Measurements from ENCODE around the gene SMC6.
A peak's percentile ranks its signal among the peaks of the same experiment; 100 is the strongest.

Gene SMC6

GRCh38 chr2:17710547-17711248 lies 42.9 kb downstream of the SMC6 start:
- no peak for DNase-seq

DNA sequence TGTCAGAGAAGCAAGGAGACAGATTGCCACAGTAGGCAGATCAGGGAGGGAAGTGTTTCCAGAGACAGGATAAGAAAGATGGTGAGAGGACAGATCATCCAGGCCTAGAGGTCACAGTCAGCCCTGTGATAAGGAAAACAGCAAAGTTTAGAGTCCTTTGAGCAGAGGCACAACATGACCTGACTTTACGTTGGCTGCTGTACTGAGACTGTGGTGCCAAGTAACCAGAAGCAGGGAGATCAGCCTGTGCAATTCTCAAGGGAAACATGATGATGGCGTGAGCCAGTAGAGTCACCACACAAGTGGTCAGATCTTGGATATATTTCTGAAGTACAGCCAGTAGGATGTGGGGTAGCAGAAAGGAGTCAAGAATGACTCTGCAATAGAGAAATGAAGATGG lies 43.7 kb downstream of the SMC6 start:
- DNase-seq, result no peak

DNA sequence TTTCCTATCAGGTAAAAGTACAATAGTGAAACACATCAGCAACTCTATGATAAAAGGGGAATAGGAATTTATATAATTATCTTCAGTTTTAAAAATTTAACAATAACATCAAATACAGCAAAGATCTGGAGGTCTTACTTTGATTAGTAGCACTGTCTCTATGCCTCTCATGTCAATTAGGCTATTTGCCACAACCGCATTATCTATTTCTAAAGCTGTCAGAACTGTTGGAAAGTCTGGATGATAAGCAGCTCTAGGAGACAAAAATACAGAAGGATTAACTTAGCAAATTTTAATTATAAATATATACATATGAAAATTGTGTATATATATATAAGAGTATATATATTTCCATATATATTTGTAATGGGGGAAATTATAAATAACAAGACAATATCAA lies 45.1 kb downstream of the SMC6 start:
- DNase-seq, result peak; percentile 52

- no peak for DNase-seq
Observed at GRCh38 chr2:17706845-17707244, 46.8 kb downstream of the SMC6 start.

DNA sequence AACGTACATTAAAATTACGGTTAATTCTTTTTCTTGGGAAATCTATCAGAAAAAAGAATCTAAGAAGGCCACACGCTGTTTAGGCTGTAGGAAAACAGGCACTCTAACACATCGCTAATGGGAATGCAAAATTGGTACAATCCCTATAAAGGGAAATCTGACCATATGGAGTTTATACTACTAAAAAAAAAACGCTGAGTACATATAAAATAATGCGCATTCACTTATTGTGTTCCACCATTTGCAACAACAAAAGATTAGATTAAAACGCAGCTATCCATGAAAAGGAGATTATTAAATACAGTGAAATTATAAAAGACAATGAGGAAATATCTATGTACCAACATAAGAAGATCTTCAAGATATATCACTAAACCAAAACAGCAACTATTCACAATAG lies 62.8 kb downstream of the SMC6 start:
- DNase-seq, result no peak

- DNase-seq, result no peak
Observed at GRCh38 chr2:17689010-17689409, 64.6 kb downstream of the SMC6 start.

- DNase-seq, result no peak
Observed at GRCh38 chr2:17688600-17688999, 65.0 kb downstream of the SMC6 start.

GRCh38 chr2:17683981-17684380 lies 69.6 kb downstream of the SMC6 start:
- no peak for DNase-seq

GRCh38 chr2:17682098-17682857 lies 71.3 kb downstream of the SMC6 start:
- no peak for DNase-seq

DNA sequence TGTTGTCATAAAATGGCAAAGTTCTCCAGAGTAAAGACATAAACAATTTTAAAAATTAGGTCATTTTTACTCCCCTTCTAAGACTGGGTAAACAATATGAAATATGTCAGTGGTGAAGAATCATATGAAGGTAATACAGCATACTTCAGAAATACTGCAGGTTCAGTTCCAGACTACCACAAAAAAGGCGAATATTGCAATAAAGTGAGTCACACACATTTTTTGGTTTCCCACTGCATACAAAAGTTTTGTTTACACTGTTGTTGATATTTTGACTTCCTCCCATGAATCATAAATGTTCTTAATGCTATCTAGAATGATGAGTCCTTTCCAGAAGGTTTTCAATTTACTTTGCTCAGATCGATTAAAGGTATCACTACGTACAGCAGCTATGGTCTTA lies 73.5 kb downstream of the SMC6 start:
- DNase-seq, result no peak

DNA sequence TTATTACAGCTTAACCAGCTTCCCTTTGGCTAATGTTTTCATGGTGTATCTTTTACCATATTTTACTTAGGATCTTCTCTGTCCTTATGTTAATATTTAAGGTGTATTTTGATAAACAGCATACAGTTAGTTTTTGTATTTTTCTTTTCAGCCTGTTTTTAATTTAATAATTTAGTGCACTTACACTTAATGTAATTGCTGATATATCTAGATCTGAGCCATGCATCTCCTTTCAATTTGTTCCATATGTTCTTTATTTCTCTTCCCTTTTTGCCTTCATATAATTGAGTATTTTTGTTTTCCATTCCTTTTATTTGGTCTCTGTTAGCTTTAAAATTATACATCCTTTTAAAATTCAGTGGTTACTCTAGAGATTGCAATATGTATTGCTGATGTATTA lies 78.8 kb downstream of the SMC6 start:
- DNase-seq, result no peak

DNA sequence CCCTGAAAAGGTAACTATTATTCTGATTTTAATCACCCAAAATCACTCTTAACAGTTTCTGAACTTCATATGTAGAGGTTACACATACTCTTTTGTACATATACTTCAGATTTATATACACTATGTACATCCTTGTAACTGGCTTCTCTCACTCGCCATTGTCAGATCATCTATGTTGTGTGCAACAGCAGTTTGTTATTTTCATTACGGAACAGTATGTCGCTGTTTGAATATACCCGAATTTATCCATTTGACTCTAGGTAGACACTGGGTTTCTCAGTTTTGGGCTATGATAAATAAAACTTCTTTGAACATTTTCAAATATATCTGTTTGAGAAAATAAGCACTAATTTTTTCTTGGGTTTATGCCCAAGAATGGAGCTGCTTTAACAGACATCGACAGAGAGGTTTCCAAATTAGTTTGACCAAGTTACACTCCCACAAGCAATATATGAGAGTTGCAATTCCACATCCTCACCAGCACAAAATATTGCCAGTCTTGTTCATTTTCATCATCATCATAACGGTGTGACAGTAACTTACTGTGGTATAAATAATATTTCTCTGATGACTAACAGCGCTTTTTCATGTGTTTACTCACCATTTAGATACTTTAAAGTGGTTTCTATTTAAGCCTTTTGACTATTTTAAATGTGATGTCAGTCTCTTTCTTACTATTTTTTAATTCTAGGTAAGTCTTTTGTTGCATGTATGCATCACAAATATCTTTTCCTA lies 80.9 kb downstream of the SMC6 start:
- DNase-seq, result no peak

DNA sequence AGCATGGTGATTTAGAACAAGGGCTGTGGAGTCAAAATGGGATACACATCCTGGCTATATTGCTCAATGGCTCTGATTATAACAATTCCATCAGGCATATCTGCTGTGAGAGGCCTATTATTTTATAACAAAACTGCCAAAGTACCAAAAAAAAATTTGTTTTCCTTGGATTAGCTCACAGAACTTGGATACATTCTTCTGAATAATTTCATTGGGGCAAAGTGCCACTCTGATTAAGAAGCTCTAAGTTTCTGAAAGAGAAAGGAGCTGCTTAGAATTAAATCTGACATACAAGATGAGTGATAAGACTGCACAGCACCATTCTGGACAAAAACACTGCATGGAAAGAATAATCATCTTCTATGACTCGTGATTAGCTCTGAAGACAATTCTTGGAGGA lies 85.7 kb downstream of the SMC6 start:
- DNase-seq, result no peak

DNA sequence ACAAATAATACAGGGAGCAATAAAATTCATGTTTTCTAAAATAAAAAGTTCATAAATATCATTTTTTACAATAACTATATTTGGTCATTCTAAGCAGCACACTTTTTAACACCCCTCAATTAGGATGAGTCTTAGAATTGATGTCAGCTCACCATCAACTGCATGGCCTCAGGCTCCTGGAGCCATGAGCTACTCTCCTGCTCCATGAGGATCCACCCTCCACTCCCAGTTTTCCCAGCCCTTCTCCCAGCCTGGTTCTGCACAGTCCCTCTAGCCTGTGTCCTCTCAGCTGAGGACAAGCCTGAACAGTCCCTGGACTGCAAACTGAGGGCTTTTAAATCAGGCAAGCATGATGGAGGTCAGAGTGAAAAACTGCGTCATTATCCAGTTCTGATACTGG lies 89.1 kb downstream of the SMC6 start:
- no peak for DNase-seq

DNA sequence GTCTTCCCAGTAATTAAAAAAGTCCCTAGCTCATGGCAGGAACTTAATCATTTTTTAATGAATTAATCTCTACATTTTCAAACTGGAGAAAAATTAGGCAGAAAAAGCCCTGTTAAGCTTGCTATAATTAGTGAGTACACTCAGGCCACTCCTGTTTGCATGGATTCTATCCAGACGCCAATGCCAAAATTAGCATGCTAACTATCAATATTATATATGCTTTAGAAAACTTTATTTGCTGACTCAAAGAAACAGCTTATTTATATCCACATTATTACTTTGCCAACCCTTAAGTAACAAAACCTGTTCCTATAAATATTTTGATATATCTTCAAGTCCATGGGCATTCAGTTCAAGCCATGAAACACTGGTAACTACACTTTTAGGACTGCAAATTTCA lies 90.9 kb downstream of the SMC6 start:
- no peak for DNase-seq

- DNase-seq, result no peak
Observed at GRCh38 chr2:17661460-17661859, 92.2 kb downstream of the SMC6 start.

DNA sequence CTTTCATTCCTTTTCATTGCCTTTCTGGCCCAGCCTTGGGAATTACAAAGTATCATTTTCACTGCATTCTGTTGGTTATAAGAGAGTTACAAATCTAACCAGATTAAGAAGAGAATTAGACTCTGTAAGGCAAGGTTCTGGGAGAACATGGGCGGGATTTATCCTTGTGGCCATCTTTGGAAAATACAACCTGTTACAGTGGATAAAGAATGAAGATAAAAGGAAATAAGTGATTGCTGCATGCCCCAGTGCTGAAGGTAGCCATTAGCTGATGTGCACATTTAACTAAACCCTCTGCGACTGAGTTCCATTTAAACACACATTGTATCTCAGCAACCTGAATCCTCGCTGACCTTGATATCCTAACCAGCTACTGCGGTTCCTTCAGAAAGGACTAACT lies 93.4 kb downstream of the SMC6 start:
- DNase-seq, result no peak

- DNase-seq, result no peak
Observed at GRCh38 chr2:17658251-17658843, 95.3 kb downstream of the SMC6 start.

GRCh38 chr2:17657759-17658158 lies 95.9 kb downstream of the SMC6 start:
- no peak for DNase-seq

- DNase-seq, result no peak
Observed at GRCh38 chr2:17652681-17653394, 100.8 kb downstream of the SMC6 start.

- DNase-seq, result no peak
Observed at GRCh38 chr2:17649026-17649425, 104.6 kb downstream of the SMC6 start.

- no peak for DNase-seq
Observed at GRCh38 chr2:17648581-17648980, 105.0 kb downstream of the SMC6 start.

Measured in hematopoietic multipotent progenitor cell treated with erythropoietin and hydrocortisone succinate and interleukin-3 and kit ligand, for 6 days (in vitro differentiated cells).